OCI-LY7 (cell line): ENCODE results near the gene ERCC1. TPM values are rescaled to one million over a fixed set of nuclear protein-coding genes. Genes with fewer than 3 reads are reported as not detected.
A peak's percentile ranks its signal among the peaks of the same experiment; 100 is the strongest.

Experiments used
- BruUV-seq: library from RNA; stranded (reverse); fragments of 400-500 nt; replicated peaks from 2 replicates; lab custom pipeline; 2021; lab: Mats Ljungman, UMichigan
- CTCF ChIA-PET: fragments of 300-600 bp; sonication (Branson Sonifier 250); formaldehyde crosslinking; loops from one replicate; lab custom pipeline; 2022; ENCODE audit warnings: antibody characterized with exemption; ENCODE audit not compliant: unreplicated experiment; lab: Charles Lee
- POLR2A ChIA-PET: fragments of 300-600 bp; sonication (Branson Sonifier 250); formaldehyde crosslinking; loops from one replicate; lab custom pipeline; 2022; ENCODE audit warnings: antibody characterized with exemption; lab: Charles Lee
- DNase-seq: peaks from one replicate; pipeline ENCODE4 v3.0.0-alpha.2; 2015; ENCODE audit warnings: low spot score
- H2AFZ ChIP-seq: fragments of 200-600 bp; sonication (generic), shearing (Covaris generic); 2 replicates; pipeline ENCODE4 v1.6.1; 2014; ENCODE audit warnings: mild to moderate bottlenecking, antibody characterized with exemption, low read length, moderate library complexity
- H3K27ac ChIP-seq: fragments of 200-600 bp; sonication (generic); 2 replicates; pipeline ENCODE4 v1.5.1; 2014; ENCODE audit warnings: mixed run types, low read depth, mild to moderate bottlenecking, moderate library complexity, low read length, inconsistent platforms; ENCODE audit not compliant: poor library complexity, severe bottlenecking
- H3K36me3 ChIP-seq: fragments of 200-600 bp; sonication (generic); 2 replicates; pipeline ENCODE4 v1.6.1; 2014; ENCODE audit warnings: mild to moderate bottlenecking, antibody characterized with exemption, low read length, moderate library complexity, mixed read lengths; ENCODE audit not compliant: insufficient read depth
- H3K4me1 ChIP-seq: fragments of 200-600 bp; sonication (generic); 2 replicates; pipeline ENCODE4 v1.5.1; 2014; ENCODE audit warnings: mild to moderate bottlenecking, low read length; ENCODE audit not compliant: insufficient read depth, poor library complexity, severe bottlenecking
- H3K4me2 ChIP-seq: fragments of 200-600 bp; sonication (generic); 2 replicates; pipeline ENCODE4 v1.6.1; 2014; ENCODE audit warnings: mild to moderate bottlenecking, low read length
- H3K4me3 ChIP-seq: fragments of 200-600 bp; sonication (generic); 2 replicates; pipeline ENCODE4 v1.5.1; 2014; ENCODE audit warnings: mild to moderate bottlenecking, low read depth, low read length; ENCODE audit not compliant: poor library complexity, severe bottlenecking
- H3K79me2 ChIP-seq: fragments of 200-600 bp; sonication (generic); 2 replicates; pipeline ENCODE4 v1.6.1; 2016; ENCODE audit warnings: low read depth, mild to moderate bottlenecking, low read length, moderate library complexity, mixed read lengths; ENCODE audit not compliant: insufficient read depth
- H3K9me2 ChIP-seq: fragments of 200-600 bp; sonication (generic); 2 replicates; pipeline ENCODE4 v1.6.1; 2016; ENCODE audit warnings: mild to moderate bottlenecking, low read length, mixed read lengths; ENCODE audit not compliant: insufficient read depth
- H3K9me3 ChIP-seq: fragments of 200-600 bp; sonication (generic); 2 replicates; pipeline ENCODE4 v1.6.1; 2014; ENCODE audit warnings: mild to moderate bottlenecking, mixed run types, low read length, mixed read lengths
- H4K20me1 ChIP-seq: fragments of 200-600 bp; sonication (generic); 2 replicates; pipeline ENCODE4 v1.6.1; 2014; ENCODE audit warnings: mild to moderate bottlenecking, antibody characterized with exemption, low read length, moderate library complexity, mixed read lengths; ENCODE audit not compliant: insufficient read depth
- CTCF ChIP-seq: fragments of 200-600 bp; sonication (generic); conservative IDR thresholded peaks from 2 replicates; pipeline ENCODE4 v1.5.1; 2014; ENCODE audit warnings: mild to moderate bottlenecking, antibody characterized with exemption, low read length, moderate library complexity, mixed read lengths
- EZH2phosphoT487 ChIP-seq: fragments of 200-600 bp; sonication (generic); IDR thresholded peaks from 2 replicates; pipeline ENCODE4 v1.6.1; 2018; ENCODE audit warnings: low read depth, borderline replicate concordance, mild to moderate bottlenecking, mixed run types, antibody characterized with exemption, low read length, moderate library complexity, mixed read lengths
- intact Hi-C: fragments of 100-400 bp; cut with micrococcal nuclease; formaldehyde crosslinking; loops from one replicate; pipeline ENCODE4 v1.10.0; 2022; ENCODE audit not compliant: unreplicated experiment
- total RNA-seq, 2 experiments: library from RNA; depleted of rRNA in 1 of 2; stranded (reverse); fragments of >200 nt in 1 of 2; shearing (Covaris generic) in 1 of 2; gene quantifications; 2 replicates each; pipeline ENCODE4 v1.2.3, GENCODE V29; 2014 to 2022

ERCC1 gene
- total RNA-seq, 2 experiments from 2014 or later: 46.2 to 125 TPM

- H4K20me1 ChIP-seq: no peaks in the 10 kb centered on the region
- H3K4me2 ChIP-seq: no peak overlapping the region
- H3K36me3 ChIP-seq: no peaks in the 10 kb centered on the region
- peaks cover 60% of the 10 kb centered on the region for H3K4me1 ChIP-seq
- H3K79me2 ChIP-seq: no peaks in the 10 kb centered on the region
- no peaks in the 10 kb centered on the region for H3K9me2 ChIP-seq
- H3K9me3 ChIP-seq: no peaks in the 10 kb centered on the region
- no peak overlapping the region for H2AFZ ChIP-seq
- ChIA-PET CTCF (interaction anchor here (0.5 kb wide), 1 partner anchor 497 kb away, joined by 3 read pairs; no protein-coding TSS in a partner anchor), POLR2A (interaction anchor here (0.7 kb wide), 1 partner anchor 46 kb away, joined by 4 read pairs; no protein-coding TSS in a partner anchor)
- no TSS peak for BruUV-seq
- TF ChIP-seq CTCF (no peak), EZH2phosphoT487 (no peak)
- intact Hi-C loops: no loop called here
- H3K27ac ChIP-seq: no peak overlapping the region
- H3K4me3 ChIP-seq: no peak overlapping the region
- no peak for DNase-seq
Measured at GRCh38 chr19:45457776-45458175, 34.1 kb upstream of the ERCC1 start.

GRCh38 chr19:45456500-45456815 is 32.7 kb upstream of the ERCC1 start:
- Histone ChIP-seq H4K20me1 (no peaks in the 10 kb centered on the region), H3K36me3 (no peaks in the 10 kb centered on the region), H3K27ac (no peak overlapping the region), H3K4me2 (0 out of 2 replicates have a peak overlapping the region, but pooled peaks have one; percentile 8), H3K79me2 (no peaks in the 10 kb centered on the region), H2AFZ (peak overlapping the region; percentile 62; the same call in 1 of the 2 replicates), H3K9me3 (no peaks in the 10 kb centered on the region), H3K4me3 (no peak overlapping the region), H3K9me2 (no peaks in the 10 kb centered on the region), H3K4me1 (peaks cover 62% of the 10 kb centered on the region)
- TF ChIP-seq CTCF (no peak), EZH2phosphoT487 (no peak)
- no TSS peak for BruUV-seq
- DNase-seq: no peak
- POLR2A ChIA-PET: interaction anchor here (1.0 to 1.5 kb wide), 2 partner anchors 11 to 13 kb away, joined by 3 to 6 read pairs; partner anchors contain the start of gene FOSB
- intact Hi-C loops: no loop called here
- CTCF ChIA-PET: no interaction called here

- peak overlapping the region; percentile 8 for H3K4me2 ChIP-seq
- H4K20me1 ChIP-seq: no peaks in the 10 kb centered on the region
- peak overlapping the region; percentile 62 for H2AFZ ChIP-seq
- no peaks in the 10 kb centered on the region for H3K36me3 ChIP-seq
- no peak for DNase-seq
- no peak overlapping the region for H3K27ac ChIP-seq
- H3K4me1 ChIP-seq: peaks cover 62% of the 10 kb centered on the region
- no peaks in the 10 kb centered on the region for H3K9me2 ChIP-seq
- POLR2A ChIA-PET: interaction anchor here (1.0 to 1.5 kb wide), 2 partner anchors 12 to 14 kb away, joined by 3 to 6 read pairs; partner anchors contain the start of gene FOSB
- no TSS peak for BruUV-seq
- H3K79me2 ChIP-seq: no peaks in the 10 kb centered on the region
- H3K4me3 ChIP-seq: no peak overlapping the region
- no peak for TF ChIP-seq CTCF
- no peak for TF ChIP-seq EZH2phosphoT487
- intact Hi-C loops: no loop called here
- CTCF ChIA-PET: no interaction called here
- no peaks in the 10 kb centered on the region for H3K9me3 ChIP-seq
Measured at GRCh38 chr19:45455707-45456499, 32.2 kb upstream of the ERCC1 start.
